ENCODE data around the gene ADRA1B.
"Not testable (repeated sequence)": the region's sequence is repeated elsewhere in the genome, so short reads cannot be mapped to it uniquely, and the experiment has no call there.

ADRA1B gene

GRCh38 chr5:159933531-159934485 is 17.5 kb downstream of the ADRA1B start:
- DNase-seq = no peak

- no peak for DNase-seq
These were observed 19.7 kb downstream of the ADRA1B start for GRCh38 chr5:159935946-159936345.

- no peak for DNase-seq
These were observed 20.5 kb downstream of the ADRA1B start for GRCh38 chr5:159936686-159937329.

GRCh38 chr5:159937580-159937979 is 21.3 kb downstream of the ADRA1B start:
- DNase-seq = no peak

GRCh38 chr5:159943326-159943725 is 27.0 kb downstream of the ADRA1B start:
- DNase-seq = no peak

- DNase-seq = no peak
These were observed 27.8 kb downstream of the ADRA1B start for GRCh38 chr5:159944056-159944600.

GRCh38 chr5:159945359-159945758 is 29.1 kb downstream of the ADRA1B start:
- DNase-seq = no peak

GRCh38 chr5:159947708-159948358 is 31.6 kb downstream of the ADRA1B start:
- DNase-seq = no peak

GRCh38 chr5:159951387-159951786 is 35.1 kb downstream of the ADRA1B start:
- no peak for DNase-seq

- no peak for DNase-seq
These were observed 35.6 kb downstream of the ADRA1B start for GRCh38 chr5:159951834-159952233.

- DNase-seq = no peak
These were observed 37.3 kb downstream of the ADRA1B start for GRCh38 chr5:159953609-159954008.

- no peak for DNase-seq
These were observed 38.9 kb downstream of the ADRA1B start for GRCh38 chr5:159955056-159955624.

GRCh38 chr5:159956074-159956473 is 39.8 kb downstream of the ADRA1B start:
- DNase-seq = no peak

GRCh38 chr5:159961176-159962160 is 45.2 kb downstream of the ADRA1B start:
- no peak for DNase-seq

- DNase-seq = no peak
These were observed 45.9 kb downstream of the ADRA1B start for GRCh38 chr5:159962214-159962613.

- no peak for DNase-seq
These were observed 47.7 kb downstream of the ADRA1B start for GRCh38 chr5:159963935-159964334.

GRCh38 chr5:159965031-159965837 is 49.0 kb downstream of the ADRA1B start:
- DNase-seq = no peak

GRCh38 chr5:159965838-159966128 is 49.5 kb downstream of the ADRA1B start:
- not testable (repeated sequence) for DNase-seq

- DNase-seq = no peak
These were observed 53.7 kb downstream of the ADRA1B start for GRCh38 chr5:159969966-159970365.

- DNase-seq = no peak
These were observed 54.8 kb downstream of the ADRA1B start for GRCh38 chr5:159971038-159971437.

GRCh38 chr5:159971514-159971913 is 55.2 kb downstream of the ADRA1B start:
- DNase-seq = no peak
